Liver (tissue), 9 donors: Measurements from ENCODE around the gene FBXO2. TPM values are rescaled to one million over a fixed set of nuclear protein-coding genes. Genes with fewer than 3 reads are reported as not detected.

Source experiments
- DNase-seq: peaks from one replicate; pipeline ENCODE4 v3.0.0-alpha.2; 2017; ENCODE audit warnings: low spot score
- H3K27ac ChIP-seq, 2 donors: one replicate each; pipeline ENCODE4 v1.7.0; 2013; ENCODE audit warnings: inconsistent platforms in 2 of 2, low read length in 2 of 2, control low read depth in 1 of 2, low read depth in 1 of 2, mild to moderate bottlenecking in 1 of 2
- H3K27me3 ChIP-seq, 4 donors: one replicate each; pipeline versions ENCODE4 v1.6.1 to v1.7.0; 2013; ENCODE audit warnings: low read length in 3 of 4, inconsistent platforms in 1 of 4, mild to moderate bottlenecking in 1 of 4, moderate library complexity in 1 of 4; ENCODE audit not compliant: control insufficient read depth in 4 of 4, insufficient read depth in 4 of 4
- H3K36me3 ChIP-seq, 4 donors: one replicate each; pipeline versions ENCODE4 v1.6.1 to v1.7.0; 2013; ENCODE audit warnings: low read length in 3 of 4, mild to moderate bottlenecking in 3 of 4, low read depth in 1 of 4, moderate library complexity in 1 of 4; ENCODE audit not compliant: control insufficient read depth in 4 of 4, insufficient read depth in 3 of 4
- H3K4me1 ChIP-seq, 4 donors: one replicate each; pipeline versions ENCODE4 v1.6.1 to v1.7.0; 2013; ENCODE audit warnings: low read length in 3 of 4, mild to moderate bottlenecking in 3 of 4, moderate library complexity in 1 of 4; ENCODE audit not compliant: control insufficient read depth in 4 of 4, insufficient read depth in 4 of 4
- H3K4me3 ChIP-seq, 3 donors: one replicate each; pipeline versions ENCODE4 v1.6.1 to v1.7.0; 2013; ENCODE audit warnings: low read length in 3 of 3, control low read depth in 1 of 3, low read depth in 1 of 3, mild to moderate bottlenecking in 1 of 3
- H3K9ac ChIP-seq, 2 donors: one replicate each; pipeline ENCODE4 v1.7.0; 2013; ENCODE audit warnings: low read length in 2 of 2, mild to moderate bottlenecking in 2 of 2, moderate library complexity in 2 of 2, control low read depth in 1 of 2, low read depth in 1 of 2
- H3K9me3 ChIP-seq, 4 donors: one replicate each; pipeline versions ENCODE4 v1.6.1 to v1.7.0; 2013; ENCODE audit warnings: low read length in 3 of 4; ENCODE audit not compliant: control insufficient read depth in 4 of 4
- ATF3 ChIP-seq: IDR thresholded peaks from 2 replicates; pipeline ENCODE4 v1.6.1; 2016; ENCODE audit warnings: antibody characterized with exemption
- FOXA1 ChIP-seq: IDR thresholded peaks from 2 replicates; pipeline ENCODE4 v1.6.1; 2016; ENCODE audit warnings: antibody characterized with exemption
- FOXA2 ChIP-seq: IDR thresholded peaks from 2 replicates; pipeline ENCODE4 v1.6.1; 2016; ENCODE audit warnings: antibody characterized with exemption
- GABPA ChIP-seq, 2 donors: IDR thresholded peaks in 1 of 2; conservative IDR thresholded peaks in 1 of 2; 2 replicates each; pipeline ENCODE4 v1.6.1; 2016; ENCODE audit warnings: antibody characterized with exemption in 2 of 2, mild to moderate bottlenecking in 1 of 2, moderate library complexity in 1 of 2
- HNF4A ChIP-seq, 2 donors: conservative IDR thresholded peaks; 2 replicates each; pipeline ENCODE4 v1.6.1; 2016; ENCODE audit warnings: antibody characterized with exemption in 2 of 2, mild to moderate bottlenecking in 2 of 2
- HNF4G ChIP-seq: IDR thresholded peaks from 2 replicates; pipeline ENCODE4 v1.6.1; 2016; ENCODE audit warnings: antibody characterized with exemption
- JUND ChIP-seq, 2 donors: IDR thresholded peaks; 2 replicates each; pipeline ENCODE4 v1.6.1; 2016; ENCODE audit warnings: antibody characterized with exemption in 2 of 2
- MAX ChIP-seq: IDR thresholded peaks from 2 replicates; pipeline ENCODE4 v1.6.1; 2016; ENCODE audit warnings: antibody characterized with exemption
- NR2F2 ChIP-seq: IDR thresholded peaks from 2 replicates; pipeline ENCODE4 v1.6.1; 2016; ENCODE audit warnings: antibody characterized with exemption
- RAD21 ChIP-seq, 2 donors: IDR thresholded peaks; 2 replicates each; pipeline ENCODE4 v1.6.1; 2016; ENCODE audit warnings: antibody characterized with exemption in 2 of 2, mild to moderate bottlenecking in 2 of 2
- RXRA ChIP-seq, 2 donors: IDR thresholded peaks; 2 replicates each; pipeline ENCODE4 v1.6.1; 2017 to 2018; ENCODE audit warnings: antibody characterized with exemption in 2 of 2, mild to moderate bottlenecking in 1 of 2
- SP1 ChIP-seq: IDR thresholded peaks from 2 replicates; pipeline ENCODE4 v1.6.1; 2018; ENCODE audit warnings: antibody characterized with exemption, mild to moderate bottlenecking
- TAF1 ChIP-seq: conservative IDR thresholded peaks from 2 replicates; pipeline ENCODE4 v1.6.1; 2016; ENCODE audit warnings: antibody characterized with exemption, mild to moderate bottlenecking
- ZBTB33 ChIP-seq: IDR thresholded peaks from 2 replicates; pipeline ENCODE4 v1.6.1; 2016; ENCODE audit warnings: antibody characterized with exemption
- WGBS: extraction: QIAGEN DNeasy Blood & Tissue Kit; methylation state at CpG from one replicate; pipeline ENCODE4 v1.1.7; 2013; 5-methylcytosine and 5-hydroxymethylcytosine counted together
- polyA plus RNA-seq, 2 donors: library from polyadenylated mRNA; stranded (reverse) in 1 of 2; unstranded in 1 of 2; fragments of 200-250 nt in 1 of 2; fragments of >200 nt in 1 of 2; fragmentation: Nextera tagmentation in 1 of 2; extraction: Ambion mirVana in 1 of 2; gene quantifications; one replicate each; pipeline versions ENCODE4 v1.2.1 to v1.2.3, GENCODE V29; 2013 to 2015
- total RNA-seq, 2 donors: library from RNA; depleted of rRNA; stranded (reverse); fragments of >200 nt; gene quantifications; one replicate each; pipeline ENCODE4 v1.2.3, GENCODE V29; 2014
- TF ChIP-seq, protein P1 (sequence below): IDR thresholded peaks from 2 replicates; pipeline ENCODE4 v1.6.1; 2016; ENCODE audit warnings: antibody characterized with exemption, mild to moderate bottlenecking
- TF ChIP-seq, protein P2 (sequence below): fragments of 150-350 bp; IDR thresholded peaks from 2 replicates; pipeline ENCODE4 v1.5.1; 2017; ENCODE audit warnings: improper control_type of control experiment, low read depth, low read length; ENCODE audit not compliant: missing input control
- donor health status: healthy.
- donor health status: healthy.
- donor health status: healthy.
- donor health status: healthy.
- donor health status: healthy.

Gene FBXO2
- total and polyA plus RNA-seq, 4 donors = 1.7 to 20.9 (median 4.0) TPM

DNA sequence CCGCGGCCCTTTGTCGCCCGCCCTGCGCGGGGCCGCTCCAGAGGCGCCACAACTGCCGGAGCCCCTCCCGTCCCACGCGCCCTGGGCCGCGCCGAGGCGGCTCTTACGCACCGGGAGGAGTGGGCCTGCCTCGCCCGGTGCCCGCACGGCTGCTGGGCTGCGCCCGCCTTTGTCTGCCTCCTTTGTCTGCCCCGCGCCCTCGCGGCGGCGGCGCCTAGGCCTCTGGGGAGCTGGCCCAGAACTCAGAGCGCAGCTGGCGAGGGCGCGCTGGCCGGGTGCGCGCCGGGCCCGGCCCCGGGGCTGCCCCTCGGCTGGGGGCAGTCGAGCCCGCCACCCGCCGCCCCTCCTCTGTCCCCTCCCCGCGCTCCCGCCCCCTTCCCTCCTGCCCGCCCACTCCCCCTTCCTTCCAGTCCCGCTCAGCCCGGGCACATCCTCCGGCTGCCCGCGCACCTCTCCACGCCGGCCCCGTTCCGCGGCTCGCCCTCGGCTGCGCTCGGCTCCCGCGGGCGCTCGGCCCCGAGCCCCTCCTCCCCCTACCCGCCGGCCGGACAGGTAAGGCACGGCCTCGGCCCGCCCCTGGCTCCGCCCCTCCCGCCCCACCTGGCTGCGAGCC, 37.2 kb upstream of the FBXO2 start, which contains the start of gene DRAXIN:
Gene DRAXIN (plus strand): TSS at position 409 of the 613 bp plus-strand sequence. CDS start 14,549 bp downstream, outside the sequence.
- WGBS = 1% methylated on average over 78 of the region's 78 CpGs
- peaks cover 7 to 11% (median 8%) of the 10 kb centered on the region in 4 donors for H3K4me1 ChIP-seq
- H3K27me3 ChIP-seq = peaks cover 0 to 13% (median 5%) of the 10 kb centered on the region in 4 donors
- no peaks in the 10 kb centered on the region for H3K36me3 ChIP-seq
- H3K4me3 ChIP-seq = peak within 1 kb of the TSS in 1 of 3 donors; percentile 32
- H3K9ac ChIP-seq = no peak within 1 kb of the TSS
- TF ChIP-seq RXRA (IDR thresholded peaks at IDR 0.05) (no peak), RAD21 (IDR thresholded peaks at IDR 0.05) (no peak), FOXA1 (no peak), NR2F2 (no peak), HNF4A (conservative IDR thresholded peaks at IDR 0.05) (no peak), FOXA2 (no peak), GABPA (IDR thresholded peaks at IDR 0.05 in 1 of 2, conservative IDR thresholded peaks at IDR 0.05 in 1 of 2) (no peak), ZBTB33 (no peak), JUND (IDR thresholded peaks at IDR 0.05) (no peak), HNF4G (no peak), TAF1 (no peak), MAX (no peak), SP1 (no peak), ATF3 (no peak)
- TF ChIP-seq, protein P1, sequence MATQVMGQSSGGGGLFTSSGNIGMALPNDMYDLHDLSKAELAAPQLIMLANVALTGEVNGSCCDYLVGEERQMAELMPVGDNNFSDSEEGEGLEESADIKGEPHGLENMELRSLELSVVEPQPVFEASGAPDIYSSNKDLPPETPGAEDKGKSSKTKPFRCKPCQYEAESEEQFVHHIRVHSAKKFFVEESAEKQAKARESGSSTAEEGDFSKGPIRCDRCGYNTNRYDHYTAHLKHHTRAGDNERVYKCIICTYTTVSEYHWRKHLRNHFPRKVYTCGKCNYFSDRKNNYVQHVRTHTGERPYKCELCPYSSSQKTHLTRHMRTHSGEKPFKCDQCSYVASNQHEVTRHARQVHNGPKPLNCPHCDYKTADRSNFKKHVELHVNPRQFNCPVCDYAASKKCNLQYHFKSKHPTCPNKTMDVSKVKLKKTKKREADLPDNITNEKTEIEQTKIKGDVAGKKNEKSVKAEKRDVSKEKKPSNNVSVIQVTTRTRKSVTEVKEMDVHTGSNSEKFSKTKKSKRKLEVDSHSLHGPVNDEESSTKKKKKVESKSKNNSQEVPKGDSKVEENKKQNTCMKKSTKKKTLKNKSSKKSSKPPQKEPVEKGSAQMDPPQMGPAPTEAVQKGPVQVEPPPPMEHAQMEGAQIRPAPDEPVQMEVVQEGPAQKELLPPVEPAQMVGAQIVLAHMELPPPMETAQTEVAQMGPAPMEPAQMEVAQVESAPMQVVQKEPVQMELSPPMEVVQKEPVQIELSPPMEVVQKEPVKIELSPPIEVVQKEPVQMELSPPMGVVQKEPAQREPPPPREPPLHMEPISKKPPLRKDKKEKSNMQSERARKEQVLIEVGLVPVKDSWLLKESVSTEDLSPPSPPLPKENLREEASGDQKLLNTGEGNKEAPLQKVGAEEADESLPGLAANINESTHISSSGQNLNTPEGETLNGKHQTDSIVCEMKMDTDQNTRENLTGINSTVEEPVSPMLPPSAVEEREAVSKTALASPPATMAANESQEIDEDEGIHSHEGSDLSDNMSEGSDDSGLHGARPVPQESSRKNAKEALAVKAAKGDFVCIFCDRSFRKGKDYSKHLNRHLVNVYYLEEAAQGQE = no peak
- TF ChIP-seq, protein P2, sequence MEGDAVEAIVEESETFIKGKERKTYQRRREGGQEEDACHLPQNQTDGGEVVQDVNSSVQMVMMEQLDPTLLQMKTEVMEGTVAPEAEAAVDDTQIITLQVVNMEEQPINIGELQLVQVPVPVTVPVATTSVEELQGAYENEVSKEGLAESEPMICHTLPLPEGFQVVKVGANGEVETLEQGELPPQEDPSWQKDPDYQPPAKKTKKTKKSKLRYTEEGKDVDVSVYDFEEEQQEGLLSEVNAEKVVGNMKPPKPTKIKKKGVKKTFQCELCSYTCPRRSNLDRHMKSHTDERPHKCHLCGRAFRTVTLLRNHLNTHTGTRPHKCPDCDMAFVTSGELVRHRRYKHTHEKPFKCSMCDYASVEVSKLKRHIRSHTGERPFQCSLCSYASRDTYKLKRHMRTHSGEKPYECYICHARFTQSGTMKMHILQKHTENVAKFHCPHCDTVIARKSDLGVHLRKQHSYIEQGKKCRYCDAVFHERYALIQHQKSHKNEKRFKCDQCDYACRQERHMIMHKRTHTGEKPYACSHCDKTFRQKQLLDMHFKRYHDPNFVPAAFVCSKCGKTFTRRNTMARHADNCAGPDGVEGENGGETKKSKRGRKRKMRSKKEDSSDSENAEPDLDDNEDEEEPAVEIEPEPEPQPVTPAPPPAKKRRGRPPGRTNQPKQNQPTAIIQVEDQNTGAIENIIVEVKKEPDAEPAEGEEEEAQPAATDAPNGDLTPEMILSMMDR = no peak
- H3K9me3 ChIP-seq = no peaks in the 10 kb centered on the region
- H3K27ac ChIP-seq = no peak within 1 kb of the TSS
- no peak for DNase-seq
